Measurements from ENCODE around the gene PITRM1. TPM values are rescaled to one million over a fixed set of nuclear protein-coding genes. Genes with fewer than 3 reads are reported as not detected.

The PITRM1 gene
- polyA plus RNA-seq, 1 donor from 2014 or later: 62.2 TPM

DNA sequence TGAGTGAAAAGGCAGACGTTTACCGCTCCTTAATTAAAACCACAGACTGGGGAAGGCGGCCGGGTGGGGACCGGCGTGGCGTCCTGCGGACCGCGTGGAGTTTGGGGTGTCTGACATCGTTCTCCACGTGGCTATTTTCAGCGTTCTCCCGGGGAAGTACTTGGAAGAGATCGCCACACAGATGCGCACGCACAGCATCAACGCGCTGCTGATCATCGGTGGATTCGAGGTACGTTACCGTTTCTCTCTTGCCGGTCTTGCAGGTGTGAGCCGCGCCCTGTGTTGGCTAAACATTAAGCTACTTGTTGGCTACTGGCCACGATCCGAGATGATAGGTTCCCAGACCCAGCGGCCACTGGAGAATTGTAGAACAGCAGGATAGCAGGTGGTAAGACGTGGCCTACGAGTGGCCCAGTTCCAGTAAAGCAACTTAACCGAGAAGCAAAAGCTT is 53.9 kb downstream of the PITRM1 start:
- Histone ChIP-seq H3K9me3 (ENCODE audit: low read length) (no peaks in the 10 kb centered on the region), H3K79me2 (replicated peaks; ENCODE audit: insufficient read depth, low read length) (no peaks in the 10 kb centered on the region), H4K20me1 (ENCODE audit: insufficient read depth) (no peaks in the 10 kb centered on the region), H3K4me3 (ENCODE audit: low read length) (no peak overlapping the region), H3K36me3 (ENCODE audit: insufficient read depth, low read length) (no peaks in the 10 kb centered on the region), H3K27me3 (ENCODE audit: insufficient read depth, low read depth, low read length) (no peaks in the 10 kb centered on the region), H3K9ac (ENCODE audit: low read length) (no peak overlapping the region), H3K4me2 (ENCODE audit: low read length) (no peak overlapping the region), H3K9me2 (ENCODE audit: insufficient read depth, low read length) (no peaks in the 10 kb centered on the region), H3K27ac (ENCODE audit: low read length) (no peak overlapping the region), H2AFZ (ENCODE audit: low read depth, low read length) (no peak overlapping the region), H3F3A (ENCODE audit: insufficient read depth, low read length, poor library complexity, severe bottlenecking) (no peaks in the 10 kb centered on the region)
- TF ChIP-seq EZH2 (IDR thresholded peaks at IDR 0.05; ENCODE audit: borderline replicate concordance, insufficient read depth, low read length, poor library complexity, severe bottlenecking) (no peak), MXI1 (conservative IDR thresholded peaks at IDR 0.05; ENCODE audit: poor library complexity, severe bottlenecking) (no peak), TAF1 (IDR thresholded peaks at IDR 0.05; ENCODE audit: low read depth) (no peak), CTCF (IDR thresholded peaks at IDR 0.05; ENCODE audit: poor library complexity, severe bottlenecking) (no peak), POLR2AphosphoS5 (IDR thresholded peaks at IDR 0.05) (no peak), SMC3 (conservative IDR thresholded peaks at IDR 0.05; ENCODE audit: poor library complexity) (no peak), RAD21 (conservative IDR thresholded peaks at IDR 0.05) (no peak), EP300 (conservative IDR thresholded peaks at IDR 0.05; ENCODE audit: poor library complexity, severe bottlenecking) (no peak)
- TF ChIP-seq, protein P1, sequence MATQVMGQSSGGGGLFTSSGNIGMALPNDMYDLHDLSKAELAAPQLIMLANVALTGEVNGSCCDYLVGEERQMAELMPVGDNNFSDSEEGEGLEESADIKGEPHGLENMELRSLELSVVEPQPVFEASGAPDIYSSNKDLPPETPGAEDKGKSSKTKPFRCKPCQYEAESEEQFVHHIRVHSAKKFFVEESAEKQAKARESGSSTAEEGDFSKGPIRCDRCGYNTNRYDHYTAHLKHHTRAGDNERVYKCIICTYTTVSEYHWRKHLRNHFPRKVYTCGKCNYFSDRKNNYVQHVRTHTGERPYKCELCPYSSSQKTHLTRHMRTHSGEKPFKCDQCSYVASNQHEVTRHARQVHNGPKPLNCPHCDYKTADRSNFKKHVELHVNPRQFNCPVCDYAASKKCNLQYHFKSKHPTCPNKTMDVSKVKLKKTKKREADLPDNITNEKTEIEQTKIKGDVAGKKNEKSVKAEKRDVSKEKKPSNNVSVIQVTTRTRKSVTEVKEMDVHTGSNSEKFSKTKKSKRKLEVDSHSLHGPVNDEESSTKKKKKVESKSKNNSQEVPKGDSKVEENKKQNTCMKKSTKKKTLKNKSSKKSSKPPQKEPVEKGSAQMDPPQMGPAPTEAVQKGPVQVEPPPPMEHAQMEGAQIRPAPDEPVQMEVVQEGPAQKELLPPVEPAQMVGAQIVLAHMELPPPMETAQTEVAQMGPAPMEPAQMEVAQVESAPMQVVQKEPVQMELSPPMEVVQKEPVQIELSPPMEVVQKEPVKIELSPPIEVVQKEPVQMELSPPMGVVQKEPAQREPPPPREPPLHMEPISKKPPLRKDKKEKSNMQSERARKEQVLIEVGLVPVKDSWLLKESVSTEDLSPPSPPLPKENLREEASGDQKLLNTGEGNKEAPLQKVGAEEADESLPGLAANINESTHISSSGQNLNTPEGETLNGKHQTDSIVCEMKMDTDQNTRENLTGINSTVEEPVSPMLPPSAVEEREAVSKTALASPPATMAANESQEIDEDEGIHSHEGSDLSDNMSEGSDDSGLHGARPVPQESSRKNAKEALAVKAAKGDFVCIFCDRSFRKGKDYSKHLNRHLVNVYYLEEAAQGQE (IDR thresholded peaks at IDR 0.05; ENCODE audit: borderline replicate concordance): no peak

GRCh38 chr10:3117486-3117885 is 55.1 kb downstream of the PITRM1 start:
- Histone ChIP-seq H3K27me3 (ENCODE audit: insufficient read depth, low read depth, low read length) (no peaks in the 10 kb centered on the region), H3K9me3 (ENCODE audit: low read length) (no peaks in the 10 kb centered on the region), H3K9ac (ENCODE audit: low read length) (no peak overlapping the region), H3F3A (ENCODE audit: insufficient read depth, low read length, poor library complexity, severe bottlenecking) (no peaks in the 10 kb centered on the region), H3K4me2 (ENCODE audit: low read length) (no peak overlapping the region), H2AFZ (ENCODE audit: low read depth, low read length) (no peak overlapping the region), H3K36me3 (ENCODE audit: insufficient read depth, low read length) (no peaks in the 10 kb centered on the region), H3K79me2 (replicated peaks; ENCODE audit: insufficient read depth, low read length) (no peaks in the 10 kb centered on the region), H4K20me1 (ENCODE audit: insufficient read depth) (no peaks in the 10 kb centered on the region), H3K27ac (ENCODE audit: low read length) (no peak overlapping the region), H3K9me2 (ENCODE audit: insufficient read depth, low read length) (no peaks in the 10 kb centered on the region), H3K4me3 (ENCODE audit: low read length) (no peak overlapping the region)
- no peak for TF ChIP-seq TAF1 (IDR thresholded peaks at IDR 0.05; ENCODE audit: low read depth)
- no peak for TF ChIP-seq SMC3 (conservative IDR thresholded peaks at IDR 0.05; ENCODE audit: poor library complexity)
- no peak for TF ChIP-seq RAD21 (conservative IDR thresholded peaks at IDR 0.05)
- TF ChIP-seq, protein P1 (IDR thresholded peaks at IDR 0.05; ENCODE audit: borderline replicate concordance): no peak
- TF ChIP-seq POLR2AphosphoS5 (IDR thresholded peaks at IDR 0.05): no peak
- TF ChIP-seq EZH2 (IDR thresholded peaks at IDR 0.05; ENCODE audit: borderline replicate concordance, insufficient read depth, low read length, poor library complexity, severe bottlenecking): no peak
- no peak for TF ChIP-seq EP300 (conservative IDR thresholded peaks at IDR 0.05; ENCODE audit: poor library complexity, severe bottlenecking)

Measured in neural cell (in vitro differentiated cells).